Glomerular endothelial cell (primary cell): ENCODE data around the gene AP3B2. TPM values are rescaled to one million over a fixed set of nuclear protein-coding genes. Genes with fewer than 3 reads are reported as not detected.
"Not testable (repeated sequence)": the region's sequence is repeated elsewhere in the genome, so short reads cannot be mapped to it uniquely, and the experiment has no call there.

Experiments used
- DNase-seq: peaks from one replicate; pipeline ENCODE4 v3.0.0-alpha.2; 2011; ENCODE audit warnings: low read depth, low spot score; ENCODE audit errors: extremely low read depth
- total RNA-seq: library from RNA; depleted of rRNA; stranded (reverse); fragments of >200 nt; gene quantifications from 2 replicates; pipeline ENCODE4 v1.2.3, GENCODE V29; 2015

AP3B2 gene
- total RNA-seq, result not detected in 2 replicates

DNA sequence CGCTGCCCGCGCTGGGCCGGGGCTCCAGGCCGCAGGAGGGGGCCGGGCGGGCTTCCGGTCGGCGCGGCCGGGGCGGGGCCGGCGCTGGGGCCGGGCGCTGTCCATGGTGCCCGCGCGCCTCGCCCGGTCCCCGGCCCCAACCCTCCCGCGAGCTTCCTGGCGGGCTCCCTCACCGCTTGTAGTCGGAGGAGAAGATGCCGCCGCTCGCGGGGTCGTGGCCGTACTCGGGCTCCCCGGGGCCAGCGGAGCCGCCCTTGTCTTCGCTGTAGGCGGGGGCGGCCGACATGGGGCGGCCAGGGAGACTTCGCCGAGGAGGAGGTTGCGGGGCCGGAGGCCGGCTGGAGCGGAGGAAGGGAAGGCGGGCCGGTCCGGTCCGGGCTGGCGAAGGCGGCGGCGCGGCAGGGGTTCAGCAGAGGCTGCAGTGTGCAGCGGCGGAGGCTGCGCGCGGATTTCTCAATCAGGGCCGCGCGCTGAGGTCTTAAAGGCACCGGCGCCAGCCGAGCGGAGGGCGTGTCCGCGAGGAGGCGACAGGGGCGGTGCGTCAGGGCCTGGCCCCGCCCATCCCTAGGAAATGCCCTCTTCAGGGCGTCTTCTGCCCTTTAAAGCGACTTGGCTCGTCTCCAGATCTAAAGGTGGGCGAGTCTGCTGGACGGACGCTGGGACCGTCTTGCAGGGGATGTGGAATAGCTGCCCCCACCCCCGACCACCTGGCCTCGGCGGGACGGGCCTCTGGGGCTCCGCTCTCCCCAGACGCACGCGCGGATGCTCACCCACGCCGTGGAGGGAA lies at the start of gene AP3B2:
Gene AP3B2 (minus strand): TSS at position 455 of the 787 bp plus-strand sequence. CDS start 169 bp downstream, at position 286.
- no peak for DNase-seq

- DNase-seq, result no peak
Observed at GRCh38 chr15:82751308-82751707, 41.6 kb upstream of the AP3B2 start.

DNA sequence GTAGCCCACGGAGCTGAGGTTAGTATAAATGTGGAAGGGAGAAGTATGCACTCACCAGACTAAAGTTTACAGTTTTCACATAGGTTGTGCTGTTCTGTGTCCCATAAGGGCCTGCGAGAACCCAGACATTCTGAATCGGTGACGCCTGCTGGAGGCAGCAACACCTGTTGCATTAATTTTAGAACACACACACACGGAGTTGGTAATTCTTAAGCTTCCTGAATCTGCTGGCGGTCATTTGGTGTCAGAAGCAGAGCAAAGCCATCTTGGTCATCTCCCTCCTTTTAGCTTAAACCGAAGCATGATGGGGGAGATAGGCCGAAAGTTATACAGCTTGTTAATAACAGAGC lies 41.1 kb upstream of the AP3B2 start:
- DNase-seq, result no peak

DNA sequence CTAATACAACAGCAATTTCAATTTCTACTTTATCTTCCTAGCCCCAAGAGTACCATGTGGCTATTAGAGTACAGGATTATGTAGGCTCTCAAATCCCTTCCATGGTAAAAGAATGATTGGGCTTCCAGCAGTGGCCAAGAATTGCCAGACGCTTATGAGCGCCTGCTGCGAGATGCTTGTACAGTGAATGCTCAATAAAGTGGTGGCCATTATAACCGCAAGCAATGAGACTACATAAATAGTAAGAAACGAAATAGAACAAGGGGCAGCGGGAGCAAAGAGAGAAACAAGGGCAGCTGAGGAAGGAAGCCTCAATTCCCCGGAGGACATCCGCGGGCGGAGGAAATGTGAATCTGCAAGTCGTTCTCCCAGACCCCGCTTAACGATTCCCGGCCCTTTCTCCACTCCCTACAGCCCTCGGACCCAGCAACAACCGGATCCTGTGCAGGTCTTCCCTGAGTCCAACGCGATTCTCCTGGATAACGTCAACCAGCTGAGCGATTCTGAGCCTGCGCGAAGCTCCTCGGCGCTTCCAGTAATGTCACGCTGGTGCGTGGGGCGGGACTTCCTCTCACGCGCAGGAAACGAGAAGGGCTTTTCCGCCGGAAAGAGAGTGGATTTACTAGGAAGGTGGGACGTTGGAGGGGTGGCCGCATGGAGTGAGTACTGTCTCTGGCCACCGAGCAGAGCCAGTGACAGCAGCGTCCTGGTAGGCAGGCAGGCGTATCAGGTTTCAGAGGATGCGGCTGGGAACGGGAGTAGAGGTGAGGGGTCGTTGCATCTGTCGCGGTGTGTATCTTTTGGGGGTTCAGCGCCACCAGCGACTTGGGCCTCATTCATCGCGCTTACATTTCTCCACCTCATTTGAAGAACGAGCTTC lies 40.5 kb upstream of the AP3B2 start:
- peak; percentile 64 for DNase-seq

DNA sequence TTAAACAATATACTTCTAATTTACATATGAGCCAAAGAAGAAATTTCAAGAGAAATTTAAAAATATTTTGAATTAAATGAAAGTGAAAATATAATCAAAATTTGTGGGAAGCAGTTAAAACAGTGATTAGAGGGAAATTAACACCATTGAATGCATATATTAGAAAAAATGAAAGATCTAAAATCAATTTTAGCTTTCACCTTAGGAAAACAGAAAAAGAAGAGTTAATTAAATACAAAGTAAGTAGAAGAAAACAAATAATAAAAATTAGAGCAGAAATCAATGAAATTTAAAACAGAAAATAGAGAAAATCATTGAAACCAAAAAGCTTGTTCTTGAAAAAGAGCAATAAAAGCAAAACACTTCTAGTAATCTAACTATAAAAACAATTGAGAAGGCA lies 38.6 kb upstream of the AP3B2 start:
- no peak for DNase-seq

GRCh38 chr15:82743810-82744209 lies 34.1 kb upstream of the AP3B2 start:
- no peak for DNase-seq

DNA sequence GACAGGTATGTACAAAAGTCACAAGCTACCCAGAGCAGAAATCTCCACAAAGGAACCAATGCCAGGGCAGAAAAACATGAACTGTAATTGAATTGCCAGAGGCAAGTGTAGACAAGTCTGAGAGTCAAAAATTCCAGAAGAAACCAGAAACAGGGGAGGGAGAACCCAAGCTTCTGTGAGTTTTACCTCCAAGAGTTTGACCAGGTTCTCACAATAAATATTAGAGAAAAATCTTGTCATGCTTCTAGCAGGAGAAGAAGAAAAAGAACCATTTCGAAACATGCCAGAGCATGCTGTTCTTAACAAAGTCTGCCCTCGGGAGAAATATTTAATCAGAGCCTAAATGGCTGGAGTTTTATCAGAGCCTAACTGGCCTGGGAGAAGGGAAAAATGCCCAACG lies 32.5 kb upstream of the AP3B2 start:
- DNase-seq, result no peak

DNA sequence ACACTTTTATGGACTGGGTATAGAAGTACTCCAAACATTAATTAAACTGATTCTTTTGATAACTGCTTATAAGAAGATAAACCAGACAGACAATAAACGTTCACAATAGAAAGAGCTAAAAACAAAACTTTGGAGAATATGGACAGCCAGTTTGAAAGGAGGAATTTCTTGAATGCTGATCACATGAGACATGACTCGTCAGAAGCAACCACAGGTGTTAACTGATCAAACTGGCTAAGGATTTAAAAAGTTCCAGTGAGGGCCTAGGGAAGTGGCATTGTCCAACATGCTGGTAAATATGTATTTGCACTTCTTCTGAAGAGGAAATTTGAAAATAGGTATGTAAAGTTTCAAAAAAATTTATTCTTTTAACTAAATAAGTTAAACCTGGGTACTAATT lies 29.4 kb upstream of the AP3B2 start:
- no peak for DNase-seq

- no peak for DNase-seq
Observed at GRCh38 chr15:82737975-82738374, 28.3 kb upstream of the AP3B2 start.

DNA sequence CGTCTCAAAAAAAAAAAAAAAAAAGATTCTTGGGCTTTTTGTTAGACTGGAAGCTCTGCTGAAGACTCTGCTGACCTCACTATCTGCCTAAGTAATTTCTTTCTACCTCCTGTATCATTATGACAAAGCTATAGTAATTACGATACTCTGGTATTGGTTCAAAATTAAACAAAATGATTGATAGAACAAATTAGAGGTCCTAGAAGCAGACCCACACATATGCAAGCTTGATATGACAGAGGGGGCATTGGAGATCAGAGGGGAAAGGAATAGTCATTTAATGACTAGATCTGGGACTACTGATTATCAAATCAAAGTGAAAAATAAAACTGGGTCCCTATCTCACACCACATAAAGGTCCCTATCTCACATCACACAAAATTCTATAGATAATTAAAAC lies 21.9 kb upstream of the AP3B2 start:
- no peak for DNase-seq

GRCh38 chr15:82730022-82730530 lies 20.4 kb upstream of the AP3B2 start:
- no peak for DNase-seq

DNA sequence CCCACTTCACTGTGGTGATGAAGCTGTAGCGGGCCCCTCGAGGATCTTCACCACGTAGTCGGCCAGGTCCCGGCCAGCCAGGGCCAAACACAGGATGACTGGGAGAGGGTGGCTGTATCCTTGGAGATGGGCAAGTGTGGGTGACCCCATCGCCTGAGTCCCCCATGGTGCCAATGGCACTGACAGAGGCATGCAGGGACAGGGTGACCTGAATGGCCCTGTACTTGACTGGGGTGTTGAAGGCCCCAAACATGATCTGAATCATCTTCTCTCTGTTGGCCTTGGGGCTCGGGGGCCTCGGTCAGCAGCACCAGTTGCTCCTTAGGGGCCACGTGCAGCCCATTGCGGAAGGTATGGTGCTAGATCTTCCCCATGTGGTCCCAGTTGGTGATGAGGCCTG lies 17.1 kb upstream of the AP3B2 start:
- no peak for DNase-seq

GRCh38 chr15:82715003-82715402 lies 5.3 kb upstream of the AP3B2 start:
- no peak for DNase-seq

- DNase-seq, result no peak
Observed at GRCh38 chr15:82714016-82714415, 4.3 kb upstream of the AP3B2 start.

GRCh38 chr15:82712036-82712435 lies 2.4 kb upstream of the AP3B2 start:
- no peak for DNase-seq

DNA sequence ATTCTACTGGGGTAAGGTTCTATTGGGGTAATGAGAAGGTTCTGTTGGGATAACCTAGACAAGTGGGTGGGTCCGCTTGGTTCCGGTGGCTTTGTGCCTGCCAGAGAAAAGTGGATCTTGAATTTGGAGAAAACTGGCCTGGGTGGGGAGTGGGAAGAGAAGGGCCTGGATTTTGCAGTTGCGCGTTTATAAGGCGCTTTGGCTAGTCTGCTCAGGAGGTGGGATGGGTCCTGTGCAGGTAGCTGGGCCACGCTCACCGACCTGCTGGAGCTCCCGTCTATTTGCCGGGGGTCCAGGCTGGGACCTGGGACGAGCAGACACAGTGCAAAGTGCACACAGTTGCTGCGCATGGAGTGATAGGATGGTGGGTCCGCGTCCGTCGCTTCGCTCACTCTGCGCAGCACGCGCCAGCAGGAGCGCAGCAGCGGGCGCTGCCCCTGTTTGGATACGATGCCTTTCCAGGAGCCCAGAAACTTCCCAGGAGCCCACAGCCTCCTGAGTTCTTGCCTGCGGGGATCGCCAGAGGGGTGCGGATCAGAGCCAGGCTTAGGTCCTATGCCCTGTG lies 1.3 kb upstream of the AP3B2 start:
- no peak for DNase-seq

GRCh38 chr15:82710208-82710555 lies 507 bp upstream of the AP3B2 start:
- DNase-seq, result no peak

- no peak for DNase-seq
Observed at GRCh38 chr15:82709081-82709420, 624 bp downstream of the AP3B2 start.

DNA sequence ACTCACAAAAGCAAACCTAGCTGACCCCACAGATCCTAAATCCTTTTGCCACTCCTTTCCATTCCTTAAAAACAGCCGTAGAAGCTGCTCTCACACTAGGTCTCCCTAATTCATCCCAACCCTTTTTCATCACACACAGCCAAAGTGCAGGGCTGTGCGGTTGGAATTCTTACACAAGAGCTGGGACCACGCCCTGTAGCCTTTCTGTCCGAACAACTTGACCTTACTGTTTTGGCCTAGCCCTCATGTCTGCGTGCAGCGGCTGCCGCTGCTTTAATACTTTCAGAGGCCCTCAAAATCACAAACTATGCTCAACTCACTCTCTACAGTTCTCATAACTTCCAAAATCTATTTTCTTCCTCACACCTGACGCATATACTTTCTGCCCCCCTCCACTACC lies 3.8 kb downstream of the AP3B2 start:
- not testable (repeated sequence) for DNase-seq

DNA sequence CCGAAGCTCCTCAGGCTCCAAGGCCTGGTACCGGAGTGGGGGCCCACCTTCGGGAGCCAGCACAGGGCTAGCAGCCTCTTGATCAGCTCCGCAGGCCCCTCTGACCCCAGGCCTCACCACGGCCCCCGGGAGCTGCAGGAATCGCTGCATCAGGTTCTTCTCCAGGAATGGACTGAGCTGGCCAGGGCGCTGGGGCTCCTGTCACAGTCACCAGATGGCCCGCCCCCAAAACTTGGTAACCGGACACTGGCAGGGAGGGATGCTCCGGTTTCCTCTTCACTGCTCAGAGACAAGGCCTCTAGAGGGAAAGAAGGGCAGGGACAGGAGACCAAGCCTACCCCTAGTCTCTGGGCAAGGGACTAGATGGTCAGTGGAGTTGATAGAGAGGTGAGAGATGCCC lies 9.9 kb downstream of the AP3B2 start:
- DNase-seq, result no peak

DNA sequence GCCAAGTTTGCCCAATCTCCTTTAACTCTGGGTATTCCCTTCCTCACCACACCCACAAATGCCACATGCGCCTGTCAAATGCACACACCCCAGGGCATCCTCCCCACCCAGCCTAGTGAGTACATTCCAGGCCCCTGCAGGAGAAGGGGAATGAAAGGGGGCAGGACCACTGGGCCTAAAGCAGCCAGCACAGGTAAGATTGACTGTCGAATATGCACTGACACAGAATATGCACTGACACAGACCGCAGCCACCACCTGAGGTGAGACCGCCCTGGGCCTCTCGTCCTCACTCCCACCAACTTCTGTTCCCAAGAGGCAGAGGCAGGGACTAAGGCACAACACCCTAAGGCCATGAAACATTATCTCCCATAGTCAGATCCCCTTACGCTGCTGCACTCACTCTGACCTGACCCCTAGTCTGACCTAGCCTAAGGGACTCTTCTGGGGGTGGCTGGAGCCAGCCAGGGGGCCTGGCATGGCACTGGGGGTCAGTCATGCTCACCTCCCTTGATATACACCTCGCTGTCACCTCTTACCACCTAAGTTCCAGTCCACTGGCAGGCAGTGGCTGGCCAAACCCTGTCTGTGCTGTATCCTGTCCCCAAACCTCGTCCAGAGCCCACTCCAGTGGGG lies 10.8 kb downstream of the AP3B2 start:
- DNase-seq, result no peak
